ENCODE measurements around the gene CDK6. TPM values are rescaled to one million over a fixed set of nuclear protein-coding genes. Genes with fewer than 3 reads are reported as not detected.

The CDK6 gene
- total RNA-seq, 1 donor from 2014 or later = 6.0 TPM

DNA sequence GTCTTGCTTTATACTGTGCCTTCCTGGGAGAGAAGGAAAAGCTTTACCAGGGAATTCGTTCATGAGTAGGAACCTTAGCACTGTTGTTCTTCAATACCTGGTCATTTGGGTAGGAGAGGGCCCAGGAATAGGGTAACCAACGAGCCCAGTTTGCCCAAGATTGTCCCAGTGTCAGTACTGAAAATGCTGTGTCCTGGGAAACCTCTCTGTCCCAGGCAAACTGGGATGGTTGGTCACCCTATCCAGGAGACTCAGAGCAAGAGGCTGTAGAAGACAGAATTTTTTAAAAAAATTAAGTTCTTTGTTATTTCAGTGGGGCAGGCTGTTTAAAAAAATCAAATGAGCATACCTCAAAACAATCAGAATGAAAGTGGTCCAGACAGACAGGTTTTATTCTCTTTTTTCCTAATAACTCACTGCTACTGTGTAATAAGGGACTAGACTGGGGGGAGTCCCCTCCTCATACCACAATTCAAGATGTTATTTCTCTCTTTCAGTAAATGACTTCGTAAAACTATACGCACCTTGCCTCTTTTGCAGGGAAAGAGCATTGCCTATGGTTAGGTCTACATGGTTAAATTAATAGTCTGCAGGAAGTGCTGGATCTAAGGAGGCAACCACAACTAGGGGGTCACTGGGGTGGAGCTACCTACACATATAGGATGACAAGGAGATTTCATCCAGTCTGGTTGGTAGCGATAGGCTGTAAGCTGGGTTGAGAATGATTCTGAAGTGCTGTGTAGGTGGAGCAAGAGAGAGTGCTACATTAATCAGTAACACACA, 205.1 kb downstream of the CDK6 start:
- Histone ChIP-seq H3K27me3 (no peaks in the 10 kb centered on the region), H3K79me2 (ENCODE audit: low read depth) (no peaks in the 10 kb centered on the region), H3K9me3 (ENCODE audit: low read depth) (no peaks in the 10 kb centered on the region), H3K27ac (no peak overlapping the region), H3K4me1 (no peaks in the 10 kb centered on the region), H2AFZ (replicated peaks) (no peak overlapping the region), H3F3A (ENCODE audit: low read depth) (no peaks in the 10 kb centered on the region), H3K4me3 (no peak overlapping the region), H3K36me3 (no peaks in the 10 kb centered on the region), H3K9ac (no peak overlapping the region), H3K4me2 (no peak overlapping the region), H4K20me1 (ENCODE audit: low read depth) (no peaks in the 10 kb centered on the region)
- peaks cover 2% of the 10 kb centered on the region for H3K27me3 Mint-ChIP-seq (ENCODE audit: insufficient read depth, low read depth)
- TF ChIP-seq EZH2 (IDR thresholded peaks at IDR 0.05) = no peak
- TF ChIP-seq EZH2phosphoT487 (IDR thresholded peaks at IDR 0.05) = no peak
- TF ChIP-seq, protein P1, sequence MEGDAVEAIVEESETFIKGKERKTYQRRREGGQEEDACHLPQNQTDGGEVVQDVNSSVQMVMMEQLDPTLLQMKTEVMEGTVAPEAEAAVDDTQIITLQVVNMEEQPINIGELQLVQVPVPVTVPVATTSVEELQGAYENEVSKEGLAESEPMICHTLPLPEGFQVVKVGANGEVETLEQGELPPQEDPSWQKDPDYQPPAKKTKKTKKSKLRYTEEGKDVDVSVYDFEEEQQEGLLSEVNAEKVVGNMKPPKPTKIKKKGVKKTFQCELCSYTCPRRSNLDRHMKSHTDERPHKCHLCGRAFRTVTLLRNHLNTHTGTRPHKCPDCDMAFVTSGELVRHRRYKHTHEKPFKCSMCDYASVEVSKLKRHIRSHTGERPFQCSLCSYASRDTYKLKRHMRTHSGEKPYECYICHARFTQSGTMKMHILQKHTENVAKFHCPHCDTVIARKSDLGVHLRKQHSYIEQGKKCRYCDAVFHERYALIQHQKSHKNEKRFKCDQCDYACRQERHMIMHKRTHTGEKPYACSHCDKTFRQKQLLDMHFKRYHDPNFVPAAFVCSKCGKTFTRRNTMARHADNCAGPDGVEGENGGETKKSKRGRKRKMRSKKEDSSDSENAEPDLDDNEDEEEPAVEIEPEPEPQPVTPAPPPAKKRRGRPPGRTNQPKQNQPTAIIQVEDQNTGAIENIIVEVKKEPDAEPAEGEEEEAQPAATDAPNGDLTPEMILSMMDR (IDR thresholded peaks at IDR 0.05) = no peak
- peaks cover 10% of the 10 kb centered on the region for H3K9me3 Mint-ChIP-seq
- peaks cover 22% of the 10 kb centered on the region for H3K36me3 Mint-ChIP-seq
- DNase-seq (ENCODE audit: low spot score) = no peak
- H3K4me3 Mint-ChIP-seq = no peak overlapping the region
- H3K4me1 Mint-ChIP-seq = peaks cover 27% of the 10 kb centered on the region
- no peak overlapping the region for H3K27ac Mint-ChIP-seq

DNA sequence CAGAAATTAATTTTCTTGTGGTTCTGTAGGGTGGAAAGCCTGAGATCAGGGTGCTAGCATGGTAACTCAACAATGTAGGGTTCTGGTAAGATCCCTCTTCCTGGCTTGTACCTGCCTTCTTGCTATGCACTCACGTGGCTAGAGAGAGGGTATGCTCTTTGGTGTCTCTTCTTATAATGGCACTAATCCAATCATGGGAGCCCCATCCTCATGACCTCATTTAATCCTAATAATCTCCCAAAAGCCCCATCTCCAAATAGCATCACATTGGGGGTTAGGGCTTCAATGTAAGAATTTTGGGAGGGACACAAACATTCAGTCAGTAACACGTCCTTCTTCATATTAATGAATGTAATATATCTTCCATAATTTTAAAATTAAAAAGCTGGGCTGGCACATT, 206.6 kb downstream of the CDK6 start:
- Mint-ChIP-seq H3K4me1 (peaks cover 17% of the 10 kb centered on the region), H3K36me3 (peaks cover 25% of the 10 kb centered on the region), H3K27me3 (ENCODE audit: insufficient read depth, low read depth) (peaks cover 2% of the 10 kb centered on the region), H3K27ac (no peak overlapping the region), H3K9me3 (peaks cover 12% of the 10 kb centered on the region), H3K4me3 (no peak overlapping the region)
- H3K27me3 ChIP-seq = no peaks in the 10 kb centered on the region
- no peaks in the 10 kb centered on the region for H4K20me1 ChIP-seq (ENCODE audit: low read depth)
- DNase-seq (ENCODE audit: low spot score) = no peak
- H3K4me2 ChIP-seq = no peak overlapping the region
- no peaks in the 10 kb centered on the region for H3F3A ChIP-seq (ENCODE audit: low read depth)
- H3K4me3 ChIP-seq = no peak overlapping the region
- no peaks in the 10 kb centered on the region for H3K36me3 ChIP-seq
- H3K27ac ChIP-seq = no peak overlapping the region
- H3K79me2 ChIP-seq (ENCODE audit: low read depth) = no peaks in the 10 kb centered on the region
- H3K4me1 ChIP-seq = no peaks in the 10 kb centered on the region
- H2AFZ ChIP-seq (replicated peaks) = no peak overlapping the region
- H3K9ac ChIP-seq = no peak overlapping the region
- TF ChIP-seq EZH2phosphoT487 (IDR thresholded peaks at IDR 0.05) = no peak
- TF ChIP-seq, protein P1 (IDR thresholded peaks at IDR 0.05) = no peak
- no peak for TF ChIP-seq EZH2 (IDR thresholded peaks at IDR 0.05)
- H3K9me3 ChIP-seq (ENCODE audit: low read depth) = no peaks in the 10 kb centered on the region

DNA sequence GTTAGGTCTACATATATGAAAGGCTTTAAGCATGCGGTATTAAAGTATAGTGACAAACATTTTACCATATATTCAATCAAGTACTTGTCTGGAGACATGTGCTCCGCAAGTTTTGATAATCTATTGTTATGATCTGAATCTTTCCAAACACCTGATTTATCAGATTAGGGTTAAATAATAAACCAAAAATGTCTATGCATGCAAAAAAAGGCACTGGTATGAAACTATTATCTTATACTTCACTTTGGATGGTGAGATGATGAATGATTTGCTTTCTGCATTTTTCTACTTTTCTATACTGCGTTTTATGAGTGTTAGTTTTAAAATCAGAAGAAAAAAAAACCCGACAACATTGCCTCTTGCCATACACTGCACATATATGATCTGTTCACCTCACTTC, 208.4 kb downstream of the CDK6 start:
- no peak overlapping the region for H3K4me3 Mint-ChIP-seq
- no peaks in the 10 kb centered on the region for H3F3A ChIP-seq (ENCODE audit: low read depth)
- H2AFZ ChIP-seq (replicated peaks) = no peak overlapping the region
- DNase-seq (ENCODE audit: low spot score) = no peak
- H3K4me2 ChIP-seq = no peak overlapping the region
- H3K36me3 ChIP-seq = no peaks in the 10 kb centered on the region
- peaks cover 2% of the 10 kb centered on the region for H3K27me3 Mint-ChIP-seq (ENCODE audit: insufficient read depth, low read depth)
- H3K36me3 Mint-ChIP-seq = peaks cover 29% of the 10 kb centered on the region
- H3K27me3 ChIP-seq = no peaks in the 10 kb centered on the region
- no peaks in the 10 kb centered on the region for H3K9me3 ChIP-seq (ENCODE audit: low read depth)
- H3K4me1 Mint-ChIP-seq = peaks cover 1% of the 10 kb centered on the region
- H3K27ac Mint-ChIP-seq = no peak overlapping the region
- H3K27ac ChIP-seq = no peak overlapping the region
- no peaks in the 10 kb centered on the region for H4K20me1 ChIP-seq (ENCODE audit: low read depth)
- TF ChIP-seq EZH2 (IDR thresholded peaks at IDR 0.05) = no peak
- TF ChIP-seq, protein P1 (IDR thresholded peaks at IDR 0.05) = no peak
- no peaks in the 10 kb centered on the region for H3K79me2 ChIP-seq (ENCODE audit: low read depth)
- H3K4me1 ChIP-seq = no peaks in the 10 kb centered on the region
- no peak overlapping the region for H3K4me3 ChIP-seq
- peaks cover 13% of the 10 kb centered on the region for H3K9me3 Mint-ChIP-seq
- no peak overlapping the region for H3K9ac ChIP-seq

Data from neural progenitor cell (in vitro differentiated cells).